Measurements from ENCODE around the gene YPEL4. TPM values are rescaled to one million over a fixed set of nuclear protein-coding genes. Genes with fewer than 3 reads are reported as not detected.

The YPEL4 gene
- total RNA-seq, 1 donor from 2014 or later: 0.86 TPM

DNA sequence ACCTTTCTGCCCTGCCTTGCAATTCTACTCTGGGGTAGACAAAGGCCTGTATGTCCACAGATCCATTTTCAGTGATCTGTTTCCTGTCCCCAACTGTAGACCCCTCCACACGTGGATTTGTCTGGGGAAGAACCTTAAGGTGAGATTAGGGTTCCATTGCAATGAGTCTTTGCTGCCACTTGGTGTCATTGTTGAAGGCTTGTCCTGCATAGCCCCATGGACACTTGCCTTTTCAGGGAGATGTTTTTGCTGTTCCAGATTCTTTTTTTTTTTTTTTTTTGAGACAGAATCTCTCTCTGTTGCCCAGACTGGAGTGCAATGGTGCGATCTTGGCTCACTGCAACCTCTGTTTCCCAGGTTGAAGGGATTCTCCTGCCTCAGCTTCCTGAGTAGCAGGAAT is 30.4 kb downstream of the YPEL4 start:
- no peak overlapping the region for H3K4me3 ChIP-seq (ENCODE audit: low read depth, low read length)
- TF ChIP-seq, protein P1, sequence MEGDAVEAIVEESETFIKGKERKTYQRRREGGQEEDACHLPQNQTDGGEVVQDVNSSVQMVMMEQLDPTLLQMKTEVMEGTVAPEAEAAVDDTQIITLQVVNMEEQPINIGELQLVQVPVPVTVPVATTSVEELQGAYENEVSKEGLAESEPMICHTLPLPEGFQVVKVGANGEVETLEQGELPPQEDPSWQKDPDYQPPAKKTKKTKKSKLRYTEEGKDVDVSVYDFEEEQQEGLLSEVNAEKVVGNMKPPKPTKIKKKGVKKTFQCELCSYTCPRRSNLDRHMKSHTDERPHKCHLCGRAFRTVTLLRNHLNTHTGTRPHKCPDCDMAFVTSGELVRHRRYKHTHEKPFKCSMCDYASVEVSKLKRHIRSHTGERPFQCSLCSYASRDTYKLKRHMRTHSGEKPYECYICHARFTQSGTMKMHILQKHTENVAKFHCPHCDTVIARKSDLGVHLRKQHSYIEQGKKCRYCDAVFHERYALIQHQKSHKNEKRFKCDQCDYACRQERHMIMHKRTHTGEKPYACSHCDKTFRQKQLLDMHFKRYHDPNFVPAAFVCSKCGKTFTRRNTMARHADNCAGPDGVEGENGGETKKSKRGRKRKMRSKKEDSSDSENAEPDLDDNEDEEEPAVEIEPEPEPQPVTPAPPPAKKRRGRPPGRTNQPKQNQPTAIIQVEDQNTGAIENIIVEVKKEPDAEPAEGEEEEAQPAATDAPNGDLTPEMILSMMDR (conservative IDR thresholded peaks at IDR 0.05; ENCODE audit: low read depth, low read length): peak; percentile 35
- no peak for DNase-seq (ENCODE audit: low read depth)

DNA sequence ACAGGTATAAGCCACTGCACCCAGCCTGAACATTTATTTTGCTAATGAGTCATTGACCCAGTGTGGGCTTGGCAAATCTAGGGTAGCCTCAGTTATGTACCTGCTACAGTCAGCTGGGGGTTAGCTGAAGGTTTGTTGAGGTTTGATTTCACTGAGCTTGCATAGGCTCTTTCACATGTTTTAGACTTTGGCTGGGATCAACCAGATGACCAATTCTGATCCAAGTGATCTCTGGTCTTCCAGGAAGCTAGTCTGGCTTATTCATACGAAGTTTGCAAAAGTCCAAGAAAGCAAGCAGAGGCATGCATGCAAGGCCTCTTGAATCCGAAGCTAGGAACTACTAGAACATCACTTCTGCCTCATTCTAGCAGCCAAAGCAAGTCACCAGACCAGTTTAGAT is 31.3 kb downstream of the YPEL4 start:
- TF ChIP-seq, protein P1 (conservative IDR thresholded peaks at IDR 0.05; ENCODE audit: low read depth, low read length): no peak
- DNase-seq (ENCODE audit: low read depth): no peak
- H3K4me3 ChIP-seq (ENCODE audit: low read depth, low read length): no peak overlapping the region

DNA sequence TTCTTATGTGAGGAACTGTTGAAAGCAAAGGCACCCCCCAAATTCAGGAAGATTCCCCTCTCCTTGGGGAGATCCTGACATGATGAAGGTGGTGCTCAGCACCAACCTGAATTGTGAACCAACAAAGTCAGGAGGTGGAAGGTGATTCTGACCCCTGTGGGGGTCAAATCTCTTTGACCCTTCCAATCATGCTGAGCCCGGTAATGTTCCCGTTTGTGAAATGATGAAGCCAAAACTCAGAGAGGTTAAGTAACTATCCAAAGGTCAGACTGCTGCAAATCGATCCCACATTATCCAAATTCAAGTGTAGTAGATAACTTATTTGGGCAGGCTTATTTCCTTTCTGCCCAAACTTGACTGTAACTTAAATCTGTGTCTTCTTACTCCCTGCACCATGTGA is 33.1 kb downstream of the YPEL4 start:
- no peak overlapping the region for H3K4me3 ChIP-seq (ENCODE audit: low read depth, low read length)
- no peak for DNase-seq (ENCODE audit: low read depth)
- TF ChIP-seq, protein P1 (conservative IDR thresholded peaks at IDR 0.05; ENCODE audit: low read depth, low read length): no peak

DNA sequence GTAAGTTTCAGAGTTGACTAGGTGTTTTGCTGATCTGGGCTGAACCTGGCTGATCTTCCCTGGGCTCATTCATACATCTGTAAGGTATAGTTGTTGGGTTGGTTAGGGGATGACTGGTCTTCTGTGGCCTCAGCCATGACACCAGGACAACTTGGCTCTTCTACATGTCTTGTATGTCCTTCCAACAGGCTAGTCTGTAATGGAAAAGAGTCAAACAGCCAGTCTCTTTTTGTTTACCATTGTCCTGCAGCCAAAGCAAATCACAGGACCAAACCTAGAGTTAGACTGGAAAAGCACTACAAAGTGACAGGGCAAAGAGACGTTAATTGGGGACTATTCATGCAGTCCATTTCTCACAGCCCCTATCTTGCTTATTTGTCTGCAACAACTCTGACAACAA is 34.4 kb downstream of the YPEL4 start:
- TF ChIP-seq, protein P1 (conservative IDR thresholded peaks at IDR 0.05; ENCODE audit: low read depth, low read length): no peak
- no peak overlapping the region for H3K4me3 ChIP-seq (ENCODE audit: low read depth, low read length)
- DNase-seq (ENCODE audit: low read depth): no peak

DNA sequence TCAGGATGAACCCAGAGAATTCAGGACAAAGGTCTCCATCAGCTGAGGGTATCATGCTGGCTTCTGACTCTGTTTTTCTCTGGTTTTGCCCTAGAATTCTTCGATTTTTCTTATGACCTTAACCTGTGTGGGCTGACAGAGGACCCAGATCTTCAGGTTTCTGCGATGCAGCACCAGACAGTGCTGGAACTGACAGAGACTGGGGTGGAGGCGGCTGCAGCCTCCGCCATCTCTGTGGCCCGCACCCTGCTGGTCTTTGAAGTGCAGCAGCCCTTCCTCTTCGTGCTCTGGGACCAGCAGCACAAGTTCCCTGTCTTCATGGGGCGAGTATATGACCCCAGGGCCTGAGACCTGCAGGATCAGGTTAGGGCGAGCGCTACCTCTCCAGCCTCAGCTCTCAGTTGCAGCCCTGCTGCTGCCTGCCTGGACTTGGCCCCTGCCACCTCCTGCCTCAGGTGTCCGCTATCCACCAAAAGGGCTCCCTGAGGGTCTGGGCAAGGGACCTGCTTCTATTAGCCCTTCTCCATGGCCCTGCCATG is 35.4 kb downstream of the YPEL4 start:
- TF ChIP-seq, protein P1 (conservative IDR thresholded peaks at IDR 0.05; ENCODE audit: low read depth, low read length): no peak
- no peak for DNase-seq (ENCODE audit: low read depth)
- H3K4me3 ChIP-seq (ENCODE audit: low read depth, low read length): no peak overlapping the region

DNA sequence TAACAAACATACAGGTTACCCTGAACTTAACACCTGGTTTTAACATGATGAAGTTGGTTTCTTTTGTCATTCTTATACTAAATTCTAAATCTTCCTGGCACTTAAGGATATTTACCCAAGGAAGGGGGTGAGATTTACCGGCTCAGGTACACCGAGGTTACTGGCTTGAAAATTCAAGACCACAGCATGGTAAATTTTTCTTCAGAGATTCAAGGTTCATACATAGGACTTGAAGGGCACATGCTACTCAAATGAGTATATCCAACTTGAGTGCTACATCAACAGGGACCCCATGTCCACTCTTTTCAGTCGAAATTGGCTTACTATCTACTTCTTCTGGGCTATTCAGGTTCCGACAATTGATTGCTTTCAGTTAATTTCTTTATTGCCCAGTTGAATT is 39.5 kb downstream of the YPEL4 start:
- no peak for DNase-seq (ENCODE audit: low read depth)
- no peak overlapping the region for H3K4me3 ChIP-seq (ENCODE audit: low read depth, low read length)

DNA sequence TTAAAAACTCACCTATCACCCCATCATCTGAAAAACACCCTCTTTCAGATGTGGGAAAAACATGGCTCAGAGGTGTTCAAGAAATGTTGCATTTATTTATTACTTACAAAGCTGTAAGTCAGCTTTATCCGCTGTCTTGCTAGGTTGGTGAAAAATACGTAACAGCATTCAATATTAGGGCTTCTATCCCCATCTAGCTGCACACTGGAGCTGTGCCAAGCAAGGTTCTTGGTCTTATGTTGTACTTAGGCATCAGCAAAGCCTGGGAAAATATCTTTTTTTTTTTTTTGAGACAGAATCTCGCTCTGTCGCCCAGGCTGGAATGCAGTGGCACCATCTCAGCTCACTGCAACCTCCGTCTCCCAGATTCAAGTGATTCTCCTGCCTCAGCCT is 44.7 kb downstream of the YPEL4 start:
- no peak overlapping the region for H3K4me3 ChIP-seq (ENCODE audit: low read depth, low read length)
- TF ChIP-seq, protein P1 (conservative IDR thresholded peaks at IDR 0.05; ENCODE audit: low read depth, low read length): no peak
- no peak for DNase-seq (ENCODE audit: low read depth)

More for the DNA sequence above, 39.5 kb downstream of the YPEL4 start:
- TF ChIP-seq, protein P1 (conservative IDR thresholded peaks at IDR 0.05; ENCODE audit: low read depth, low read length): no peak
